PFSK-1 (cell line): ENCODE results near the gene SERTM2.

Experiments
- FOXP2 ChIP-seq: optimal IDR thresholded peaks from 2 replicates; pipeline ENCODE3; 2011; ENCODE audit warnings: borderline replicate concordance, control low read depth, inconsistent platforms; ENCODE audit not compliant: insufficient read depth; ENCODE audit errors: extremely low read length, extremely low read depth
- POLR2AphosphoS5 ChIP-seq: IDR thresholded peaks from 2 replicates; pipeline ENCODE4 v1.6.1; 2012; ENCODE audit warnings: low read depth, mild to moderate bottlenecking, control low read depth, low read length, moderate library complexity
- SIN3A ChIP-seq: IDR thresholded peaks from 2 replicates; pipeline ENCODE4 v1.6.1; 2012; ENCODE audit warnings: mild to moderate bottlenecking, low read length, moderate library complexity, borderline replicate concordance; ENCODE audit not compliant: insufficient read depth
- TAF1 ChIP-seq: IDR thresholded peaks from 2 replicates; pipeline ENCODE4 v1.6.1; 2012; ENCODE audit warnings: low read length, control low read depth, borderline replicate concordance; ENCODE audit not compliant: insufficient read depth
- TF ChIP-seq, protein P1 (sequence below), 2 experiments: IDR thresholded peaks; 2 replicates each; pipeline versions ENCODE4 v1.6.1 to v1.8.0; 2011 to 2012; ENCODE audit warnings: low read depth in 2 of 2, low read length in 2 of 2, control low read depth in 1 of 2, inconsistent platforms in 1 of 2, mild to moderate bottlenecking in 1 of 2, moderate library complexity in 1 of 2; ENCODE audit not compliant: insufficient read depth in 1 of 2

Gene SERTM2

DNA sequence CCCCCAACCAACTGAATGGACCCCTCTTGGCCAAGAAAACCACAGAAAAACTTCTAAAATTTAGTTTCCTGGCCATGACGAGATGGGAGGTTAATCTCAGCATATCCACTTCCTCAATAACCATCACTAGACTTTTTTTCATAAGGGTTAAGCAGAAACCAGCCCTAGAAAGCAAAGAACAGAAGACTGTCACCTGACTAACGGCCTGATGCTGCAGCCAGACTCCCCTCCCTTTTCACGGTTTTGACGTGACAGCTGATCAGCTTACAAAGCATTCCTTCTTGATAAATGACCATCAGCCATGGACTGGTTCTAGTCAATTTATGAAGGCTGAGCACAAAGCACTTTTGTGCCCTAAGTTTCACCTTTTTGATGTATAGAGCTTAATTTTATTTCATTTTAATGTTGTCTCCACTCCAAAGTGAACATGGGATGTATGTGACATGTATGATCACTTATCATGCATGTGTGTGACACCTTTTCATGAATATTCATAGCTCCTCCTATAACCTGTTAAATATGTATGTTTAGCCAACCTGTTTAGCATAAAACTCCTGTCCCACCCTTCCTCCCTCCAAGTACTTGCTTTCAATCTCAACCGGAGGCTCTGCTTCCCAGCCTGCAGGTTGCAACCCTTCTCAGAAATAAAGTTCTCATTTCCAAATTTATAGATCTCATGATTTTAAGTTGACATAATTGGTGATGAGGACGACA is 56.3 kb downstream of the SERTM2 start:
- TF ChIP-seq SIN3A (no peak), TAF1 (no peak), POLR2AphosphoS5 (no peak), FOXP2 (no peak)
- TF ChIP-seq, protein P1, sequence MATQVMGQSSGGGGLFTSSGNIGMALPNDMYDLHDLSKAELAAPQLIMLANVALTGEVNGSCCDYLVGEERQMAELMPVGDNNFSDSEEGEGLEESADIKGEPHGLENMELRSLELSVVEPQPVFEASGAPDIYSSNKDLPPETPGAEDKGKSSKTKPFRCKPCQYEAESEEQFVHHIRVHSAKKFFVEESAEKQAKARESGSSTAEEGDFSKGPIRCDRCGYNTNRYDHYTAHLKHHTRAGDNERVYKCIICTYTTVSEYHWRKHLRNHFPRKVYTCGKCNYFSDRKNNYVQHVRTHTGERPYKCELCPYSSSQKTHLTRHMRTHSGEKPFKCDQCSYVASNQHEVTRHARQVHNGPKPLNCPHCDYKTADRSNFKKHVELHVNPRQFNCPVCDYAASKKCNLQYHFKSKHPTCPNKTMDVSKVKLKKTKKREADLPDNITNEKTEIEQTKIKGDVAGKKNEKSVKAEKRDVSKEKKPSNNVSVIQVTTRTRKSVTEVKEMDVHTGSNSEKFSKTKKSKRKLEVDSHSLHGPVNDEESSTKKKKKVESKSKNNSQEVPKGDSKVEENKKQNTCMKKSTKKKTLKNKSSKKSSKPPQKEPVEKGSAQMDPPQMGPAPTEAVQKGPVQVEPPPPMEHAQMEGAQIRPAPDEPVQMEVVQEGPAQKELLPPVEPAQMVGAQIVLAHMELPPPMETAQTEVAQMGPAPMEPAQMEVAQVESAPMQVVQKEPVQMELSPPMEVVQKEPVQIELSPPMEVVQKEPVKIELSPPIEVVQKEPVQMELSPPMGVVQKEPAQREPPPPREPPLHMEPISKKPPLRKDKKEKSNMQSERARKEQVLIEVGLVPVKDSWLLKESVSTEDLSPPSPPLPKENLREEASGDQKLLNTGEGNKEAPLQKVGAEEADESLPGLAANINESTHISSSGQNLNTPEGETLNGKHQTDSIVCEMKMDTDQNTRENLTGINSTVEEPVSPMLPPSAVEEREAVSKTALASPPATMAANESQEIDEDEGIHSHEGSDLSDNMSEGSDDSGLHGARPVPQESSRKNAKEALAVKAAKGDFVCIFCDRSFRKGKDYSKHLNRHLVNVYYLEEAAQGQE (IDR thresholded peaks at IDR 0.05; ENCODE audit: insufficient read depth in 1 of 2, low read depth in 2 of 2, low read length in 2 of 2), result no peak

DNA sequence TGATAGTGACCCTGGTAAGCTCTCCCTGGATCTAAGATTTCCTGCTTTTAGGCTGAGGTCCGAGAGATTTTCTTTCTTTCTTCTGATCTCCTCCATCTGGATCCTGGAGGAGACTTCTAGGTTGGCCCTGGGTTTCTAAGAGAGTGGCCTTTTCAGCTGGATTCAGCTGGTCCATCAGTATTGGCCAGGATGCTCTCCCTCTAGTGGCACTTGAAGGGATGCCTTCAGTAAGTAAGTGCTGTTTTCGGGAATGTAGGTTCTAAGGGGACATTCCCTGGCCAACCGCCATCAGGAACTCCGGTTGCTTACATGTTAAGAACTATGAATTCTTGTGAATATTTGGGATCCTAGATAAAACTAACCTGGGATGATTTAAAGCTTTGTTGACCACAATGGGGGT is 56.9 kb downstream of the SERTM2 start:
- no peak for TF ChIP-seq SIN3A
- no peak for TF ChIP-seq POLR2AphosphoS5
- no peak for TF ChIP-seq FOXP2
- TF ChIP-seq, protein P1 (IDR thresholded peaks at IDR 0.05; ENCODE audit: insufficient read depth in 1 of 2, low read depth in 2 of 2, low read length in 2 of 2), result no peak
- no peak for TF ChIP-seq TAF1

DNA sequence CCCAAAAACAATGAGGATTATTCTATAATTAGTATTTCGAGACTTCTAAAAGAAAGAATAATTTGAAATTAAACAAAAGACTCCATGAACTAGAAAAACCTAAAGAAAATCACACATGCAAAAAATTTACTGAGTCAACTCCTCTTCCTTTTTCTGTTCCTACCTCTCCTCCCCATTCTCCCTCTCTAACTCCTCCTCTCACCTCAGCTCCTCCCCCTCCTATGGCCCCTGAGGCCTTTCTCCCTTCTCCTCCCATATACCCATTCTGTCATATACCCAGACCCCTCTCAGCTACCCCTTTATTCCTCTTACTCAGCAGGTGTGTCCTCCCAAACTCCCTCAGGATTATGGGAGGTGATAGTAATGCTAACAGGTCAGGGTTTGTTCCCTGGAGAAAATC is 57.4 kb downstream of the SERTM2 start:
- TF ChIP-seq FOXP2, result no peak
- TF ChIP-seq TAF1, result no peak
- TF ChIP-seq, protein P1 (IDR thresholded peaks at IDR 0.05; ENCODE audit: insufficient read depth in 1 of 2, low read depth in 2 of 2, low read length in 2 of 2), result no peak
- TF ChIP-seq POLR2AphosphoS5, result no peak
- TF ChIP-seq SIN3A, result no peak
